SW480 (cell line): Measurements from ENCODE around the gene FAM180B.
"Not testable (repeated sequence)": the region's sequence is repeated elsewhere in the genome, so short reads cannot be mapped to it uniquely, and the experiment has no call there.

Experiments used
- DNase-seq: peaks from one replicate; pipeline ENCODE4 v3.0.0-alpha.2; 2016; ENCODE audit warnings: low spot score

FAM180B gene

GRCh38 chr11:47595029-47595428 is 8.6 kb downstream of the FAM180B start:
- no peak for DNase-seq

GRCh38 chr11:47595967-47596366 is 9.5 kb downstream of the FAM180B start:
- no peak for DNase-seq

- no peak for DNase-seq
Measured at GRCh38 chr11:47599902-47600301, 13.4 kb downstream of the FAM180B start.

- DNase-seq, result no peak
Measured at GRCh38 chr11:47603295-47603694, 16.8 kb downstream of the FAM180B start.

- no peak for DNase-seq
Measured at GRCh38 chr11:47605921-47606320, 19.4 kb downstream of the FAM180B start.

GRCh38 chr11:47606731-47607130 is 20.3 kb downstream of the FAM180B start:
- DNase-seq, result no peak

GRCh38 chr11:47607380-47607779 is 20.9 kb downstream of the FAM180B start:
- no peak for DNase-seq

- DNase-seq, result no peak
Measured at GRCh38 chr11:47609675-47610074, 23.2 kb downstream of the FAM180B start.

- no peak for DNase-seq
Measured at GRCh38 chr11:47611348-47611794, 24.9 kb downstream of the FAM180B start.

- DNase-seq, result no peak
Measured at GRCh38 chr11:47615249-47615648, 28.8 kb downstream of the FAM180B start.

- peak; percentile 12 for DNase-seq
Measured at GRCh38 chr11:47616726-47617416, 30.4 kb downstream of the FAM180B start.

GRCh38 chr11:47617417-47617809 is 30.9 kb downstream of the FAM180B start:
- no peak for DNase-seq

GRCh38 chr11:47620836-47621378 is 34.4 kb downstream of the FAM180B start:
- DNase-seq, result no peak

GRCh38 chr11:47626234-47626633 is 39.8 kb downstream of the FAM180B start:
- no peak for DNase-seq

- DNase-seq, result no peak
Measured at GRCh38 chr11:47628026-47628425, 41.5 kb downstream of the FAM180B start.

- DNase-seq, result no peak
Measured at GRCh38 chr11:47631473-47631872, 45.0 kb downstream of the FAM180B start.

- DNase-seq, result not testable (repeated sequence)
Measured at GRCh38 chr11:47636331-47636730, 49.9 kb downstream of the FAM180B start.
